HG02571 (cell line): ENCODE measurements around the gene NPLOC4.
A peak's percentile ranks its signal among the peaks of the same experiment; 100 is the strongest.
"Not testable (repeated sequence)": the region's sequence is repeated elsewhere in the genome, so short reads cannot be mapped to it uniquely, and the experiment has no call there.

Experiments used
- ATAC-seq: cut with Tn5 transposase; IDR thresholded peaks from one replicate; pipeline ENCODE4 v1.9.1; 2021; ENCODE audit warnings: mild to moderate bottlenecking, moderate library complexity; ENCODE audit not compliant: unreplicated experiment

The NPLOC4 gene

GRCh38 chr17:81636505-81637288 is at the start of gene NPLOC4, which contains the start of gene TSPAN10:
NPLOC4 (minus strand) TSS chr17:81637112; CDS start chr17:81636930, 182 bp downstream.
TSPAN10 (plus strand) TSS chr17:81637196; CDS start chr17:81642413, 5,217 bp downstream.
- ATAC-seq: peak; percentile 71

DNA sequence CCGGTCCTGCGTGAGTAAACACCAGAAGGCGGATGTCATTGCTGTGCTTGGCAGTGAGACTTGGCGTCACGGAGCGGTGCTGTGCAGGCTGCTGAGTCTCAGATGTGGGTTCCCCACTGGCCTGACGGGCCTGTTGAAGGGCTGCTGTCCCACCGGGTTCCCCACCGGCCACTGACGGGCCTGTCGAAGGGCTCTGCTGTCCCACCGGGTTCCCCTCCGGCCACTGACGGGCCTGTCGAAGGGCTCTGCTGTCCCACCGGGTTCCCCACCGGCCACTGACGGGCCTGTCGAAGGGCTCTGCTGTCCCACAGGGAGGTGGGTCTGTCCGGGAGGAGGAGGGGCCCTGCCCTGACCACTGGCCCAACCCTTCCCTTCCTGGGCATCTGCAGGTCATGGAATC is 49.7 kb upstream of the NPLOC4 start:
- ATAC-seq: no peak

DNA sequence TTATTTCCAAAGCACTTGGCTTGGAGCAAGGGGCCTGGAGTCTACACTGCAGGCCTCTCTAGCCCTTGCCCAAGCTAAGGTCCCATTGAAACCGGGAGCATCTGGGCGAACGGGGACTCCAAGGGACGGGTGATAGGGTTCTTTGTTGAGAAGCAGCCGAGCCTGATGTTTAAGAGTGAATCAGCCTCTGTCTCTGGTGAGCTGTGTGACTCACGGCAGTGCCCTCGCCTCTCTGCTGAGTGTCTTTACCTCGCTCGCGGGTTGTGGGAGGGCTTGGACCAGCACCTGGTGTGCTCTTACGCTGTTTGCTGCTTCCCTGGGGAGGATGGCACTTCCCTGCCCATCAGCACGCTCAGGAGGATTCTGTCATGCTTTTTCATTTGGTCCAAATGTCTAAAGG is 48.2 kb upstream of the NPLOC4 start:
- ATAC-seq: no peak

DNA sequence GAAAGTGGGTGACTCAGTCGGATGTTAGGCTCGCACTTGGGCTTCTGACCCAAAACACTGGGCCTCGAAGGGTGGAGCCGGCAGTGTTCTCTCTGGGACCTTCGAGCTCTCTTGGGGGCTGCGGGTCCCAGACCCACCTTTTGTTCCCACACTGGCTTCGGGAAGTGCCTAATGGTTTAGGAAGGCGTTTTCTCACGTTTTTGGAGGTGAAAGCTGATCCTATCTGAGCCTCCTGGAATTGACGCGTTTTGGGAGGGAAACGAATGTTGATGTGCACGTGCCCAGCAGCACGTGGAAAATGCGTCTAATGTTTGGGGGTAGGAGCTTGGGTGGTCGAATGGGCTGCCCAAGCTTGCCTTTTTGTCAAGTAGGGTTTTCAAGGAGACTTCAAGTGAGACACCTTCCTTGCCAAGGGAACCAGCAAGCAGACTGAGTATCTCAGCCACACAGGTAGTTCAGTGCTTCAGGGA is 47.6 kb upstream of the NPLOC4 start:
- no peak for ATAC-seq

DNA sequence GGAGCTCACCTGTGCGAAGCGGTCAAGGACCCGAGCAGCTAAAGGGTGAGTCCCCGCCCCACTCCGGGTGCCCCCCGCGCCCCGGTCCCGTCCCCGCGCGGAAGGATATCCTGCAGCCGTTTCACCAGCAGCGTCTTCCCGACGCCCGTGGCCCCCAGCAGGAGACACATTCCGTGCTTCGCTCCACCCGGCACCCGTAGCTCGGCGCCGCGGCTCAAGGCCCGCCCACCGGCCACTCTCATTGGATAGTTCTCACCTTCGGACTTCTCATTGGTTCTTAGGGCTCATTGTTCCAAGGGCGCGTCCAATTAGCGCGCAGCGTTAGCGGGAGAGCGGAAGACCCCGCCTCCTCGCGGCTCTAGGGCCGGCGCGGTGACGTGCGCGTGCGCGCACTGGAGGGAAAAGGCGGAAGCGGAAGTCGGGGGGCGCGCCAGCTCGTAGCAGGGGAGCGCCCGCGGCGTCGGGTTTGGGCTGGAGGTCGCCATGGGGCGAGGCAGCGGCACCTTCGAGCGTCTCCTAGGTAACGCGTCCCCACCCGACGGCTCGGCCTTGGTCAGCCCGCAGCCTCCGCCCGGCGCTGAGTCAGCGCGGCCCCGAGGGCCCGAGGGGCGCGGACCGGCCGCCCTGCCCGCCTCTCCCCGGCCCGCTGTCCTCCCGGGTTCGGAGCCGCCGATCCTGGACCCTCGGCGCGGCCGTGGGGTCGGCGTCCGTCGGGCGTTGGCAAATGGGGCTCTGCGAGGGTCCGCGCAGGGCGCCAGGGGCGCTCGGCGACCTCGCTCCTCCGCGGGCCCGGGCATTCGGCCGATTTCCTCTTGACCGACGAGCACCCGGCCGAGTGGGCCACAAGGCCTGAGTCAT is 46.9 kb upstream of the NPLOC4 start, which contains the start of the genes ARL16 and HGS:
ARL16 (minus strand) TSS at position 214 of the 858 bp plus-strand sequence; CDS start at position 170, 44 bp downstream.
HGS (plus strand) TSS at position 428 of the 858 bp plus-strand sequence; CDS start at position 484, 56 bp downstream.
- ATAC-seq: peak; percentile 92

- peak; percentile 19 for ATAC-seq
Measured at GRCh38 chr17:81683208-81683583, 46.3 kb upstream of the NPLOC4 start.

- ATAC-seq: no peak
Measured at GRCh38 chr17:81682565-81683207, 45.8 kb upstream of the NPLOC4 start.

DNA sequence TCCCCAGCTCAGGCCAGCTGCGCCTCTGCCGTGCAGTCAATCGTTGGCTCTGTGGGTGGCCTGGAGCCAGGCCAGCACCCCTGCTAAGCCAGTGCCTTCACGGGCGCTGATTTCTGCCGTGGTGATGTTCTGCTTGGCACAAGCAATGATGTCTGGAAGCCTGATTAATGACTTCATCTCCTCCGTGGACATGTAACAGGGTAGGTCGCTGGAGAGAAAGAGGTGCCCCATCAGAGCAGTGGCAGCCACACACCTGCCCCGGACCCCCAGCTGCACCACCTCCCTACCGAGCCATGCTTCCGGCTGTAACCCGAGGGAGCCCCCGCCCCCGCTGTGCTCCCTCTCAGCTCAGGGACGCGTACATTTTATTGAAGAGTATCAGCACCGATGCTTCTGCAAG is 44.8 kb upstream of the NPLOC4 start:
- ATAC-seq: no peak

DNA sequence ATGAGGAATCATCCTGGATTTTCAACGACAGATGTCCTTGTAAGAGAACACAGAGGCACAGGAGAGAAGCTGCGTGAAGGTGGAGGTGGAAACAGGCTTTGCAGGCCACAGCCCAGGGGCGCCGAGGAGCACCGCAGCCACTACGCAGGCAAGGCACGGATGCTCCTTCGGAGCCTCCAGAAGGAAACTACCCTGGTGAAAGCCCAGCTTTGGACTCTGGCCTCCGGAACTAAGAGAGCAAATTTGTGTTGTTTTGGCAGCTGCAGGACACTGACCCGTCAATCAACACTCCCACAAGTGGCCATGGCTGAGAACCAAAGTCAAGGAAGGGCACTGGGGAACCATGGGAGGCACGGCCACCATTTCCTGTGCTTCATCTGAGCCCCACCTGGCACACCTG is 43.2 kb upstream of the NPLOC4 start:
- no peak for ATAC-seq

DNA sequence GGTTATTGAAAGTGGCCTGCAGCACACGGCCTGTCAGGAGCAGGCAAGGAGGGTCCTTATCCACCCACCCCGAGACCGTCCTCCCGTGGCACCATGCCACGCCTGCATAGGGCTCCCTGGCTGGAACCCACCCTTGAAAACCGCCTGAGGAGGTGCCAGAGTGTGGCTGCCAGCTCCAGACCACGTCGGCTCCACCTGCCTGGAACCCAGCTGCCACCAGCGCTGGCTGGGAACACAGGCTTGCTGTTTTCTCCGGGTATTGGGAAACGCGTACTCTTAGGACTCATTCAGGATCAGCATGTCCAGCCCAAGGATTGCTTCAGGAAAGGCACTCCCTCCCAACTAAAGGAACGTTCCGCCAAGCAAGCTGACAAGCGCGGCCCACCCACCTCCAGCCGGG is 40.0 kb upstream of the NPLOC4 start:
- no peak for ATAC-seq

- ATAC-seq: not testable (repeated sequence)
Measured at GRCh38 chr17:81675515-81676221, 38.8 kb upstream of the NPLOC4 start.

- ATAC-seq: no peak
Measured at GRCh38 chr17:81673561-81674258, 36.8 kb upstream of the NPLOC4 start.

- ATAC-seq: no peak
Measured at GRCh38 chr17:81672954-81673353, 36.0 kb upstream of the NPLOC4 start.

DNA sequence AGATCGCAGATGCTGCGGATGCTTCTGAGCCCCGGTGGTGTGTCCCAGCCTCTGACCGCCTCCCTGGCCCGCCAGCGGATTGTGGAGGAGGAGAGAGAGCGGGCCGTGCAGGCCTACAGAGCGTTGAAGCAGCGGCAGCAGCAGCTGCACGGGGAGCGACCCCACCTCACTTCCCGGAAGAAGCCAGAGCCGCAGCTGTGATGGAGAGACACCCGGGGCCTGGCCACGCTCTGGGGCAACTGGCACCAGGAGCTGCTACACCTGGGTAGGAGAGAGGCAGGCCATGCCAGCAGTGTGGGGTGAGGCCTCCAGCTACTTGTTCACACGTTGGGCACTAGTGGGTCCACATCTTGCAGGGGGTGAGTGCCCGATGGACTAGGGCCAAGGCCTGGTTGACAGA is 35.6 kb upstream of the NPLOC4 start:
- ATAC-seq: no peak

DNA sequence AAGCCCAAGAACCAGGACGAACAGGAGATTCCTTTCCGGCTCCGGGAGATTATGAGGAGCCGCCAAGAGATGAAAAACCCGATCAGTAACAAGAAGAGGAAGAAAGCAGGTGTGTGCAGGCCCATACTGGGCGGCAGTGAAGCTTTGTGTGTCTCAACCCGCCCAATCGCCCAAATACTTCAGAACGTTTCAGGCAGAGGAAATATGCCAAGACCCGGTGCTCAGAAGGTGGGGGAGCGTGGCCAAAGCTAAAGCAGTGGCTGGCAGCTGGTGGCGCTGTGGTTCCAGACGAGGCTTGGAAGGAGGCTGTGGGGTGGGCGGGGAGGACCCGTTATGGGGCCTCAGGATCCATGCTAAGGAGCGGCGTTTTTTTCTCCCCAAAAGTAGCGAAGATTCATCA is 30.8 kb upstream of the NPLOC4 start:
- no peak for ATAC-seq

- ATAC-seq: peak; percentile 91
Measured at GRCh38 chr17:81666342-81667191, 29.7 kb upstream of the NPLOC4 start, which contains the start of the genes CCDC137 and OXLD1. CCDC137 (plus strand) TSS chr17:81666737; CDS start chr17:81666767, 30 bp downstream. OXLD1 (minus strand) TSS chr17:81666605; CDS start chr17:81666577, 28 bp downstream.

DNA sequence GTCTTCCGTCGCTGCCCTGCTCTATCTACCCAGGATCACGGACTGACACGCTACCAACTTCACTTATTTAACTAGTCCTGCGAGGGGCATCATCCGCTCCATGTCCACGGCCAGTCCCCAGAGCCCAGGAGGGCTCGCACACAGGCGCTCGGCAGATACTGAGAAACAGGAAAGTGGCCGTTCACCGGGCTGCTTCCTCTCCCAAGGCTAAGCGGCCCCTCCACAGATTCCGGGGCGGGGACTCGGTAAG is 29.1 kb upstream of the NPLOC4 start:
- peak; percentile 6 for ATAC-seq

DNA sequence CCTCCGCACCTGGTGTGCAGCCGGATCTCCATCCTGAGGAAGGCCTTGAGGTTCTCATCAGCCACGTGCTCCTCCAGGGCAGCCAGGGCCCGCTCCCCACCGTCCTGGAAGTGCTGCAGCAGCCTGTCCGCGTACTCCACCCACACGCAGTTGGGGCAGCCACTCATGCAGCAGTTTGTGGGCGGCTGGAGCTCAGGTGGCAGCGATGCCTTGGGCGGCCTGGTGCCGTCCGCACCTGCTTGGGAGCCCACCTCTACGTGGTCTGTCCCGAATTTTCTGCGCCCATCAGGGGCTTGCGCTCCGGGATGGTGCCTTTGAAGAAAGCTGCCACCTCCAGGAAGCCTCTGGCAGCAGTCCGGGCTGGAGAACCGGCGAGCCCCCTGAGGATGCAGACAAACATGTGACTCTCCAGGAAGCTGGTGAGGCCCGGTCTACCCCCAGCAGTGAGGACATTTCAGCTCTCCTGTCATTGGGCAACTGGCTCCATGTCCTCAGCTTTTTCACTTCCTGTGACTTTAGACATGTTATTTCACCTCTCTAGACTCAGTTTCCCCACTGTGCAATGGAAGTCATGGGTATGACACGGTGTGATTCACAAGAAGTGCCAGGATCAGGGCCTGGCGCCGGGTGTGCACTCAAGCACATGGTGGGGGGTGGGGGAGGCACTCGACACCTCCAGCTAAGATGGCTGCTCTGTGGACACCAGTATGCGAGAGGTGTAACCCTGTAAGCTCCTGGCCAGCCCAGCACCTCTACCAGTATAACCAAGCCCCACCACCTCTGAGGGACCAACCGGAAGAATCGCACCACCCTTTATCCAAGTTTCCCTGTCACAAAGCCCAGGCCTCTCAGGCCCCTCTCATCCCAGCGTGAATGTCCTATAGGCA is 28.5 kb upstream of the NPLOC4 start:
- ATAC-seq: no peak
